K562 (cell line): ENCODE results near the gene LRP1B. TPM values are rescaled to one million over a fixed set of nuclear protein-coding genes. Genes with fewer than 3 reads are reported as not detected.

ENCODE experiments used
- ATAC-seq: fragments of 200-7000 bp; cut with Tn5 transposase; 3 replicates; pipeline ENCODE4 v1.9.1; 2020; ENCODE audit warnings: moderate library complexity
- BruUV-seq: library from RNA; stranded (reverse); fragments of 400-500 nt; replicated peaks from 2 replicates; lab custom pipeline; 2021; lab: Mats Ljungman, UMichigan
- CTCF ChIA-PET: fragments of 300-600 bp; formaldehyde crosslinking; extraction: SDS; loops from one replicate; lab custom pipeline; 2021; ENCODE audit warnings: low intra/inter-chr PET ratio; lab: Yijun Ruan, JAX
- POLR2A ChIA-PET: fragments of 300-600, 350-650 bp; sonication (Branson Sonifier 250); formaldehyde crosslinking; extraction: SDS; loops from one replicate; lab custom pipeline; 2021; ENCODE audit warnings: antibody characterized with exemption, inconsistent platforms; lab: Yijun Ruan, JAX
- DNase-seq, 4 experiments: peaks; one replicate each; pipeline versions ENCODE4 v3.0.0 to v3.0.0-alpha.2; 2011 to 2018; ENCODE audit warnings: low spot score in 3 of 4, mixed read lengths in 3 of 4; ENCODE audit errors: extremely low read depth in 1 of 4
- FAIRE-seq: peaks from 2 replicates; lab custom pipeline; 2011; peaks lifted over from hg19 to GRCh38; lab: Jason Lieb, UNC
- H2AFZ ChIP-seq: 2 replicates; pipeline ENCODE4 v1.6.0; 2011; ENCODE audit warnings: low read depth, low read length, control low read depth, inconsistent platforms
- H3K27ac ChIP-seq: fragments of 200-600 bp; 3 replicates; pipeline ENCODE4 v1.8.0; 2011; ENCODE audit warnings: low read depth, mild to moderate bottlenecking, control low read depth, inconsistent platforms, low read length, moderate library complexity, mixed read lengths; ENCODE audit errors: extremely low read depth
- H3K27me3 ChIP-seq, 2 experiments: fragments of 300-600 bp in 1 of 2; 2 replicates in 1 of 2; 3 replicates in 1 of 2; pipeline versions ENCODE4 v1.6.0 to v1.8.0; 2011; ENCODE audit warnings: inconsistent platforms in 2 of 2, low read length in 2 of 2, mild to moderate bottlenecking in 1 of 2, mixed read lengths in 1 of 2, moderate library complexity in 1 of 2; ENCODE audit not compliant: control insufficient read depth in 2 of 2, insufficient read depth in 2 of 2
- H3K36me3 ChIP-seq: fragments of 300-600 bp; 3 replicates; pipeline ENCODE4 v1.8.0; 2011; ENCODE audit warnings: mild to moderate bottlenecking, low read length, inconsistent platforms; ENCODE audit not compliant: control insufficient read depth, insufficient read depth
- H3K4me1 ChIP-seq, 2 experiments: fragments of 200-600 bp in 1 of 2; replicated peaks in 1 of 2; 2 replicates in 1 of 2; 3 replicates in 1 of 2; pipeline versions ENCODE4 v1.5.1 to v1.8.0; 2011; ENCODE audit warnings: inconsistent platforms in 2 of 2, low read length in 2 of 2, mild to moderate bottlenecking in 1 of 2, mixed read lengths in 1 of 2, moderate library complexity in 1 of 2; ENCODE audit not compliant: control insufficient read depth in 2 of 2, insufficient read depth in 2 of 2
- H3K4me2 ChIP-seq: 2 replicates; pipeline ENCODE4 v1.6.1; 2011; ENCODE audit warnings: low read length, control low read depth, inconsistent platforms, mixed read lengths; ENCODE audit not compliant: insufficient read depth
- H3K4me3 ChIP-seq: fragments of 200-600 bp; sonication (generic), shearing (Covaris generic); 2 replicates; pipeline ENCODE4 v1.5.1; 2016; ENCODE audit warnings: control low read depth, inconsistent platforms
- H3K79me2 ChIP-seq: fragments of 200-600 bp; 3 replicates; pipeline ENCODE4 v1.8.0; 2011; ENCODE audit warnings: low read length, inconsistent platforms; ENCODE audit not compliant: control insufficient read depth, insufficient read depth
- H3K9ac ChIP-seq, 2 experiments: 2 replicates each; pipeline versions ENCODE4 v1.6.0 to v1.6.1; 2011; ENCODE audit warnings: low read depth in 2 of 2, low read length in 2 of 2, control low read depth in 1 of 2, inconsistent platforms in 1 of 2, mild to moderate bottlenecking in 1 of 2, mixed read lengths in 1 of 2; ENCODE audit not compliant: insufficient read depth in 1 of 2
- H3K9me1 ChIP-seq: one replicate; pipeline ENCODE4 v1.6.0; 2011; ENCODE audit warnings: inconsistent platforms, mild to moderate bottlenecking, low read length, moderate library complexity; ENCODE audit not compliant: control insufficient read depth, insufficient read depth
- H3K9me3 ChIP-seq: replicated peaks from 2 replicates; pipeline ENCODE4 v1.5.1; 2011; ENCODE audit warnings: low read depth, low read length, inconsistent platforms; ENCODE audit not compliant: control insufficient read depth, insufficient read depth
- H4K20me1 ChIP-seq: replicated peaks from 2 replicates; pipeline ENCODE4 v1.6.1; 2011; ENCODE audit warnings: low read length, inconsistent platforms, mixed read lengths; ENCODE audit not compliant: control insufficient read depth, insufficient read depth
- CBFA2T2 ChIP-seq: fragments of 450-650 bp; conservative IDR thresholded peaks from 2 replicates; pipeline ENCODE4 v1.6.1; 2017; ENCODE audit warnings: mild to moderate bottlenecking
- COPS2 ChIP-seq: fragments of 450-650 bp; conservative IDR thresholded peaks from 2 replicates; pipeline ENCODE4 v1.6.1; 2016; ENCODE audit warnings: mild to moderate bottlenecking, moderate library complexity
- DIDO1 ChIP-seq: fragments of 450-650 bp; IDR thresholded peaks from 2 replicates; pipeline ENCODE4 v1.6.1; 2016; ENCODE audit warnings: low read depth, missing biosample characterization, missing genetic modification characterization
- HDAC3 ChIP-seq: fragments of 450-650 bp; IDR thresholded peaks from 2 replicates; pipeline ENCODE4 v1.6.1; 2018; ENCODE audit warnings: borderline replicate concordance, mild to moderate bottlenecking, moderate library complexity; ENCODE audit not compliant: partially characterized antibody
- NCOA2 ChIP-seq, 2 experiments: fragments of 450-650 bp; IDR thresholded peaks; 2 replicates each; pipeline ENCODE4 v1.6.1; 2018; ENCODE audit warnings: mild to moderate bottlenecking in 2 of 2, moderate library complexity in 1 of 2; ENCODE audit not compliant: partially characterized antibody in 2 of 2
- NFE2 ChIP-seq: IDR thresholded peaks from 2 replicates; pipeline ENCODE4 v1.6.1; 2014; ENCODE audit warnings: antibody characterized with exemption, low read depth
- NR3C1 ChIP-seq: sonication (generic); formaldehyde crosslinking; IDR thresholded peaks from 2 replicates; pipeline ENCODE4 v1.8.1; 2022; ENCODE audit warnings: missing genetic modification reagents
- NR4A1 ChIP-seq, 2 experiments: fragments of 250-450 bp in 1 of 2; fragments of 450-650 bp in 1 of 2; sonication (Bioruptor Pico) in 1 of 2; IDR thresholded peaks; 2 replicates each; pipeline versions ENCODE4 v1.4.0 to v1.6.1; 2016 to 2020; ENCODE audit warnings: mild to moderate bottlenecking in 2 of 2, missing compliant biosample characterization in 1 of 2, missing genetic modification characterization in 1 of 2, moderate library complexity in 1 of 2
- SMC3 ChIP-seq: conservative IDR thresholded peaks from 2 replicates; pipeline ENCODE4 v1.6.1; 2011; ENCODE audit warnings: low read depth, low read length, improper control_type of control experiment; ENCODE audit not compliant: insufficient read depth
- SUPT5H ChIP-seq: fragments of 450-650 bp; IDR thresholded peaks from 2 replicates; pipeline ENCODE4 v1.6.1; 2016
- TCF3 ChIP-seq: sonication (generic); formaldehyde crosslinking; IDR thresholded peaks from 2 replicates; pipeline ENCODE4 v1.4.0; 2020; ENCODE audit warnings: mild to moderate bottlenecking, missing genetic modification reagents
- TCF7L2 ChIP-seq: fragments of 150-350 bp; IDR thresholded peaks from 2 replicates; pipeline ENCODE4 v1.6.1; 2016; ENCODE audit warnings: low read depth, mild to moderate bottlenecking, low read length, moderate library complexity
- TFE3 ChIP-seq: fragments of 450-650 bp; formaldehyde crosslinking; IDR thresholded peaks from 2 replicates; pipeline ENCODE4 v1.4.0; 2020; ENCODE audit warnings: mild to moderate bottlenecking, mixed read lengths
- ZNF121 ChIP-seq: sonication (generic); formaldehyde crosslinking; conservative IDR thresholded peaks from 2 replicates; pipeline ENCODE4 v1.8.0; 2022; ENCODE audit warnings: missing genetic modification reagents
- ZNF212 ChIP-seq: fragments of 450-650 bp; formaldehyde crosslinking; IDR thresholded peaks from 2 replicates; pipeline ENCODE4 v1.4.0; 2020; ENCODE audit warnings: mild to moderate bottlenecking
- ZNF41 ChIP-seq: fragments of 250-450 bp; sonication (Bioruptor Pico); conservative IDR thresholded peaks from 2 replicates; pipeline ENCODE4 v1.4.0; 2020; ENCODE audit warnings: mild to moderate bottlenecking
- WGBS: fragments of 100-300 bp; shearing (Covaris generic); methylation state at CpG from one replicate; pipeline ENCODE4 v1.1.6; 2016; ENCODE audit warnings: low coverage, mixed read lengths; ENCODE audit not compliant: insufficient coverage; ENCODE audit errors: missing lambda C conversion rate; 5-methylcytosine and 5-hydroxymethylcytosine counted together
- in situ Hi-C: fragments of 300-500 bp; cut with MboI; formaldehyde crosslinking; loops from 4 replicates; pipeline ENCODE4 v1.15.0; 2018; ENCODE audit warnings: inconsistent platforms, mixed read lengths
- intact Hi-C: fragments of 100-400 bp; cut with micrococcal nuclease; formaldehyde crosslinking; loops from 2 replicates; pipeline ENCODE4 v1.14.2; 2022
- polyA plus RNA-seq, 8 experiments: library from polyadenylated mRNA; depleted of rRNA in 4 of 8; stranded (reverse) in 5 of 8; unstranded in 3 of 8; fragments of >200 nt; fragmentation: Nextera tagmentation in 2 of 8; fragmentation: Illumina TruSeq in 1 of 8; extraction: Ambion mirVana in 2 of 8; extraction: Trizol in 1 of 8; gene quantifications; 2 replicates each; pipeline versions ENCODE4 v1.2.1 to v1.2.3, GENCODE V29; 2011 to 2014; ENCODE audit warnings: inconsistent platforms in 1 of 8, missing spikeins in 1 of 8
- total RNA-seq, 7 experiments: library from RNA; depleted of rRNA in 6 of 7; stranded (reverse); fragments of >200 nt in 6 of 7; fragmentation: Illumina TruSeq in 2 of 7; extraction: Trizol in 2 of 7; gene quantifications; 2 replicates each; pipeline versions ENCODE4 v1.2.1 to v1.2.3, GENCODE V29; 2011 to 2021; ENCODE audit warnings: low replicate concordance in 1 of 7
- TF ChIP-seq, protein P1 (sequence below): fragments of 450-650 bp; IDR thresholded peaks from 2 replicates; pipeline ENCODE4 v1.6.1; 2016; ENCODE audit warnings: missing biosample characterization, missing genetic modification characterization
- TF ChIP-seq, protein P2 (sequence below): sonication (generic); formaldehyde crosslinking; IDR thresholded peaks from 2 replicates; pipeline ENCODE4 v1.8.0; 2022; ENCODE audit warnings: mild to moderate bottlenecking, low read depth, missing genetic modification reagents

Gene LRP1B
- total and polyA plus RNA-seq, 9 of the 15 experiments (the other 6 are each of a cell fraction or from before 2014, with no cell fraction given) = not detected

DNA sequence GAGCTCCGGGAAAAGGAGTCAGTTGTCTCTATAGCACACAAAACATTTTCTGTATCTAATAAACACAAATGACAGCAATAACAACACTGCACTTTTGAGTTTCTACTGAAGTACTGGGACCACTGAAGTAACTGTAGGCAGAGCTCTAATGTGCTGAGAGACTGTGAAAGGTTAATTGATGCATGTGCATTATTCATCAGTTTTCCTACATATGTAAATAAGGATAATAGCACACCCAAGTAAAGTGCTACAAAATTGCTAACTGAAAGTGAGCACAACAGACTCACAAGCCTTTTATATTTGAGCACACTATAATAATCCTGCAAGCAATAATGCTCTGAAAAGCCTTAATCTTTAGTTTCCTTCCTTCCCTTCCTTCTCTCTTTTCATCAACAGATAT, 1051.6 kb downstream of the LRP1B start:
- no peak for FAIRE-seq
- Histone ChIP-seq H3K36me3 (no peaks in the 10 kb centered on the region), H3K9me1 (no peaks in the 10 kb centered on the region), H3K9ac (no peak overlapping the region), H2AFZ (no peak overlapping the region), H4K20me1 (no peaks in the 10 kb centered on the region), H3K4me2 (no peak overlapping the region), H3K9me3 (no peaks in the 10 kb centered on the region), H3K4me3 (no peak overlapping the region), H3K27me3 (no peaks in the 10 kb centered on the region), H3K27ac (no peak overlapping the region), H3K4me1 (no peaks in the 10 kb centered on the region), H3K79me2 (no peaks in the 10 kb centered on the region)
- no peak for ATAC-seq
- no TSS peak for BruUV-seq
- ChIA-PET CTCF (no interaction called here), POLR2A (no interaction called here)
- WGBS = 0% methylated on average over 1 of the region's 1 CpG
- DNase-seq = no peak
- TF ChIP-seq SMC3 (no peak), TFE3 (no peak), ZNF212 (CRISPR knock-in tag) (no peak), ZNF121 (no peak), NR3C1 (CRISPR knock-in tag) (no peak), CBFA2T2 (no peak), TCF7L2 (no peak), COPS2 (no peak), DIDO1 (tag) (no peak), HDAC3 (no peak), SUPT5H (no peak), ZNF41 (CRISPR knock-in tag) (no peak), NR4A1 (CRISPR knock-in tag; IDR thresholded peaks at IDR 0.05) (no peak), NR4A1 (tag; IDR thresholded peaks at IDR 0.05) (no peak), TCF3 (CRISPR knock-in tag) (no peak), NCOA2 (IDR thresholded peaks at IDR 0.05; ENCODE audit: partially characterized antibody in 2 of 2) (no peak), NFE2 (no peak)
- TF ChIP-seq, protein P1, sequence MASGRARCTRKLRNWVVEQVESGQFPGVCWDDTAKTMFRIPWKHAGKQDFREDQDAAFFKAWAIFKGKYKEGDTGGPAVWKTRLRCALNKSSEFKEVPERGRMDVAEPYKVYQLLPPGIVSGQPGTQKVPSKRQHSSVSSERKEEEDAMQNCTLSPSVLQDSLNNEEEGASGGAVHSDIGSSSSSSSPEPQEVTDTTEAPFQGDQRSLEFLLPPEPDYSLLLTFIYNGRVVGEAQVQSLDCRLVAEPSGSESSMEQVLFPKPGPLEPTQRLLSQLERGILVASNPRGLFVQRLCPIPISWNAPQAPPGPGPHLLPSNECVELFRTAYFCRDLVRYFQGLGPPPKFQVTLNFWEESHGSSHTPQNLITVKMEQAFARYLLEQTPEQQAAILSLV (tag) = no peak
- TF ChIP-seq, protein P2, sequence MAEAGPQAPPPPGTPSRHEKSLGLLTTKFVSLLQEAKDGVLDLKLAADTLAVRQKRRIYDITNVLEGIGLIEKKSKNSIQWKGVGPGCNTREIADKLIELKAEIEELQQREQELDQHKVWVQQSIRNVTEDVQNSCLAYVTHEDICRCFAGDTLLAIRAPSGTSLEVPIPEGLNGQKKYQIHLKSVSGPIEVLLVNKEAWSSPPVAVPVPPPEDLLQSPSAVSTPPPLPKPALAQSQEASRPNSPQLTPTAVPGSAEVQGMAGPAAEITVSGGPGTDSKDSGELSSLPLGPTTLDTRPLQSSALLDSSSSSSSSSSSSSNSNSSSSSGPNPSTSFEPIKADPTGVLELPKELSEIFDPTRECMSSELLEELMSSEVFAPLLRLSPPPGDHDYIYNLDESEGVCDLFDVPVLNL (CRISPR knock-in tag) = no peak
- in situ Hi-C loops (no loop called here), intact Hi-C loops (no loop called here)
